HG03139 (cell line): ENCODE data around the gene PPM1M.

Experiments used
- ATAC-seq: cut with Tn5 transposase; IDR thresholded peaks from one replicate; pipeline ENCODE4 v1.9.1; 2021; ENCODE audit not compliant: unreplicated experiment

The PPM1M gene

GRCh38 chr3:52230461-52230860 is 15.1 kb upstream of the PPM1M start:
- ATAC-seq: no peak

DNA sequence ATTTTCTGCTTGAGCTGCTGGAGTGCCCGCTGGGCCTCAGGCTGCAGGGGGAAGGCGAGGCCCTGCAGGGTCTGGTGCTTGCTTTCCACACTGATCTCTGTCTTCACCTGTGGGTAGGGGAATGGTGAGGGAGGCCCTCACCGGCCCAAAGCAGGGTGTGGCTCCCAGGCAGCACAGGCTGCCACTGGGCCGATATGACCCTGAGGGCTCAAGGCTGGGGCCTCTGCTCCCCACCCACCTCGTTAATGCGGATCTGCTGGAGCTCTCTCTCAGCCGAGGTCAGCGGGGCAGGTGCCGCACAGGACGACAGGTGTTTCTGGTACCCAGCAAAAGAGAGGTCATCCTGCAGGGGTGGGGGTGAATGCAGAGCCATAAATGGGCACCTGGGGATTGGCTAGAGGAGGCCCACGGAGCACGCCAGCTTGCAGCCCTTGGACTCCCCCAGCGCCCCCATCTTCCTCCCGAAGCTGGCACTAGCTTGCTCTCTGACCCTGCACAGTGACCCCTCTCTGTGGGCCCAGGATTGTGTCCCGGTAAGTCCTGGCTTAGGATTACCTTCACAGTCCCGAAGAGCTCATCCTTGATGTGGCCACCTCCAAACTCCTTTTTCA is 14.6 kb upstream of the PPM1M start:
- no peak for ATAC-seq

GRCh38 chr3:52231502-52232278 is 13.9 kb upstream of the PPM1M start:
- no peak for ATAC-seq

DNA sequence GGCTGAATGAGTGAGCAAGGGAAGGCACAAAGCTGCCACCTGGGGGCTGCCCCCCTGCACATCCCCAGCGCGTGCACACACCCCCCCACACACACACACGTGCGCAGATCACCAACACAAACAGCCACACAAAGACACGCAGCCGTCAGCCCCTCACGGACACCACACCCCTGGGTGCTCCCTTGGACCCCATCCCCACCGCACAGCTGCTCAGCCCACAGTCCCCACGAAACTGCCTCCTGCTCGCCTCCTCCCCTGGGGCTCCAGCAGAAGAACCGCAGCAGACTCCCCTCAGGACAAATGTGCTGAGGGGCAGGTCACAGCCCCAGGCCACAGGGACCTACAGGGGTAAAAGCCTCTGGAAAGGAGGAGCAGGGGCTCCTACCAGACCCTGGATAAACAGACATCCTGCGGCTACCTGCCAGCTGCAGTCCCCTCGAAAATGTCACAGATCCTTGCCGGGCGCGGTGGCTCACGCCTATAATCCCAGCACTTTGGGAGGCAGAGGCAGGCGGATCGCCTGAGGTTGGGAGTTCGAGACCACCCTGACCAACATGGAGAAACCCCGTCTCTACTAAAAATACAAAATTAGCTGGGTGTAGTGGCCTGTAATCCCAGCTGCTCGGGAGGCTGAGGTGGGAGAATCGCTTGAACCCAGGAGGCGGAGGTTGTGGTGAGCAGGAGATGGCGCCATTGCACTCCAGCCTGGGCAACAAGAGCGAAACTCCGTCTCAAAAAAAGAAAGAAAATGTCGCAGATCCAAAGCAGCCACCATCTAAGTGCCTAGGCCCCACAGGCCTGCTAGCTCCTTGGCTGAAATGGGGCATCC is 13.1 kb upstream of the PPM1M start:
- ATAC-seq: no peak

DNA sequence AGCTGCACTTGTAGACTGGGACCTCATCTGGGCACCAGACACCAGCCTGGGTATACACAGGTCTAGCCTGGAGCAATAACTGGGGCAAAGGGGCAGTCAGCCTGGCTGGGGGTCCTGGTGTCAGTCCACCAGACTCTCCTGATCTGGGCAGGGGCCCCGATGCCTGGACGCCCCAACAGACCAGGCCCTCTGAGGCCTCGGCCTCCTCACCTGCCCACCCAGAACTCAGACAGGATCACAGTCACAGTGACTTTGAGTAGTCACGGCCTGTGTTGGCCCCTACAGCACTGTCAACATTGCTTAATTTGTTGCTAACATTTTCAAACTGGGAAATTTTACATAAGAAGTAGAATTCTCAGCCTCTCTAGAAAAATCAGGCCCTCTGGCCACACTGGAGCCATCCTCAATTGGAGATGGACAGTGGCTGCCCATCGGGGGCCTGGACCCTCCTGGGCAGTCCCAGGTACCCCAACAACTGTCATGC is 12.4 kb upstream of the PPM1M start:
- ATAC-seq: no peak

GRCh38 chr3:52233968-52234367 is 11.6 kb upstream of the PPM1M start:
- no peak for ATAC-seq

- ATAC-seq: no peak
Observed at GRCh38 chr3:52234516-52235447, 10.8 kb upstream of the PPM1M start.

DNA sequence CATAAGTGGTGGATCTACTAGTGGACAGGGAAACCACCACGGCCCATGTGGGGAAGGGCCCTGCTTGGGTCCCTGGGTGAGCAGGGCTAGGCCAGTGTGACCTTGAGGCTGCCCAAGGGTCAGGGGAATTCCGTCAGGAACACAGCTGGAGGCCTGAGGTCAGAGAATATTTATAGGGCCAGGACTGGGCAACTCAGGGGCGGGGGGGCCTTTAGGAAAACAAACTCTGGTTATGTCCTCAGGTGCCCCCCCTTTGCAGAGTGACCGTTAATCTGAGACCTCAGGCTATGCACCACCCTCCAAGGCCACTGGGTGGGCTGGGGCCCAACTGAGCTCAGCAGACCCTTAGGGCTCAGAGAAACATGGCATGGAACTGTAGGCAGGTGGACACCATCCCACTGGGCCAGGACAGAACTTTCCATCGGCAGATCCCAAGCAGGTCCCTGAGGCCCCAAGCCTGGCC is 9.1 kb upstream of the PPM1M start:
- no peak for ATAC-seq

- no peak for ATAC-seq
Observed at GRCh38 chr3:52237006-52237656, 8.4 kb upstream of the PPM1M start.

GRCh38 chr3:52237657-52238172 is 7.8 kb upstream of the PPM1M start:
- no peak for ATAC-seq

GRCh38 chr3:52238193-52238760 is 7.3 kb upstream of the PPM1M start:
- no peak for ATAC-seq

DNA sequence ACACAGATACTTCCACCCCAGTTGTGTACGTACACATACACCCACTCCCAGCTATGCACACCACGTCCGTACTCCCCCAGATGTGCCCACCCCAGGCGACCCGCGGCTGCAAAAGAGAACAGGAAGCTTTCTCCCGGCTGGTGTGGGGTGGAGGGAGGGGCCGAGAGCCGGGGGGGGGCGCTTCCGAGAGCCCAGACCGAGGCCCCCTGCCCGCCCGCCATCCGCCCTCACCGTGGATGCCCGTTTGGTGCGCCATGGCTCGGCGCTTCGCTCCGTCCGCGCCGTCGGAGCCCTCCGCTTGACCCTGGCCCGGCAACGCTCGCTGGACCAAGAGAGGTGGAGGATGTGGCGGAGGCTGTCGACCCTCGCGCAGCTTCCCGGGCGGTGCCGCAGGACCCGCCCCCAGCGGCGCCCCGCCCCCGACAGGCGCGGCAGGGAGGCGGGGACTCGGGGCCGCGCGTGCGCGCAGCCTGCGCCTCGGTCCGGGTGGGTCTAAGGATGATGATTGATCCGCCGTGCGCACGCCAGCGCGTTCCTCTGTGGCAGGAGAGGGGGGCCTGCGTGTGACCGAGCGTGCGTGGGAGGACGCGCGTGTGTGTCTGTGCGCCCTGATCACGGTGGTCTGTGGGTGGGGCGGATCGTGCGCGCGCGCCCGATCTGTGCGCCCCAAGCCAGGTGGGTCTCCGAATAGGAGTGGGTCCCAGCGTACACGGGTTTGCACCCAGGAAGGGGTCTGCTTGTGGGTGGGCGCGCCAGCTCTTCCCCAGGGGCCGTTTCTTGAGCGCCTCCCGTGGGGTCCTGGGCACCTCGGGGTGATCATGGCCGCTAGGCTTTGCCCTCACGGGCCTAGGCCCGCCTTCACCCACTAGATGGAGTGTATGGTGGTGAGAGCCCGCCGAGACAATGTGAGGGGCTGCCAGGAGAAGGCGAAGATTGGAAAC is 6.5 kb upstream of the PPM1M start, which contains the start of gene TWF2:
Gene TWF2, minus strand, starts transcription at position 398 of the 941 bp plus-strand sequence. Its CDS starts 142 bp downstream, at position 256.
- ATAC-seq: peak; percentile 63

DNA sequence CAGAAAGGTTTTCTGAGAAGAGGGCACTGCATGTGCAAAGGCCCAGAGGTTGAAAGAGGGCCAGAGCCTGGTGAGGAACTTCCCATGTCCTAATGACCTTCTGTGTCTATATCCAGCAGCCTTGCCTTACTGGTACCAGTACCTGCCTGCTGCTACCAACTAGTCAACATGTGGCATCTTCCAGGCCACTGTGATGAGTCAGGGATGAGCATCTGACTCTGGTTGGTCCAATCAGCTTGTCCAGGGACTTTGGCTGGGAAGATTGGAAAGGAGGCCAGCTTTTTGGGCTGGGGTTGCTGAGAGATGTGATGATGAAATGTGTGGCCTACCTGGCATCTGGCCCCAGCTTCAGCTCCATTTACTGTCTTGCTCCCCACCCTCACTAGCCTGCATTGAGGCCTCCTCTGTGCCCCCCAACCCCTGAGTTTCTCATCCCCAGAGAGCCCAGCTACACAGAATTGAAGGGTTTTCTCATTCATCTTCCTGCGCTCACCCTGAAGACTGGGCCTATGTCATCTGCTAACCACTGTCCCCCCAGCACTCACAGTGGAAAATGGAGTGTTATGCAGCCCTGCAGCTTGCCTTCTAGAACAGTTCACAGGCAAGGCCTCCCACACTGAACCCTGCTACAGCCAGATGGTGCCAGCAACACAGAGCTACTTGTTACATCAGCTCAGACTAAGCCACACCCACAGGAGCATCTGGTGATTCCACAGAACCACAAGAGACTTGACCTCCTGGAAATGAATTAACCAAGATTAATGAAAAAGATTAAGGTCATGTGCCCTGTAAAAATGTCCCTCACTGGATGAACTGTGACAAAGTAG is 5.3 kb upstream of the PPM1M start:
- no peak for ATAC-seq

DNA sequence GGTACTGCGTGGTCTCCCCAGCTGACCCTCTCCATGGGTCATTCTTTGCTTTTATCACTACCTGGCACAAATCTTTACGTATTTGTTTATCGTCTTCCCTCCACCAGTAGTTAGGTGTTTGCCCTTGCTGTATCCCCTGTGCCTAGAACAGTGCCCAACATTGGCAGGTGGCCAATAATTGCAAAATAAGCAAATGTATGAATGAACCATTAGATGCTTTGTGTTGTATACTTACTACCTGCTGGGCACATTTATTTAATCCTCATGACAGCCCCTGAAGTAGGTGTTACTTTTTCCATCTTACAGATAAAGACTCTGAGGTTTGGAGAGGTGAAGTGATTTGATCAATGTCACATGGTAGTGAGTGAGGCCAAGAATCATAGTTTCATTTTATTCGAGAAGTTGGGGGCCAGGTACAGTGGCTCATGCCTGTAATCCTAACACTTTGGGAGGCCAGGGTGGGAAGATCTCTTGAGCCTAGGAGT is 4.6 kb upstream of the PPM1M start:
- no peak for ATAC-seq

DNA sequence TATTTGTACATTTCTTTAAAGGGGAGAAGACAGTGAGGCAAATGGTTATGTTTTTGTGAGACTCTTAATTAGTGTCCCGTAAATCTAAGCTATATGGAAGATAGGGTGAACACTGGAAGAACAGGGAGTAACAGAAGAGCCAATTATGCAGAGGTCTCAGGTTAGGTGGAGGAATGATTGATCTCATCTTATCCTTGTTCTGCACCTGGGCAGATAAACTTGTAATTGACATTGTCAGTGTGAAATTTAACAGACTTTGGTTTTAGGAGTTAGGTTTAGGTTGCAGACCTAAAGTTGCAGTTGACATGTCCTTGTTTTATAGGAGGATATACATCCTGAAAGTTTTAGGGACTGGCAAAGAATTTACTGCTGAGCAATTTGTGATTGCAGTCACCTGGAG is 3.5 kb upstream of the PPM1M start:
- ATAC-seq: no peak

- no peak for ATAC-seq
Observed at GRCh38 chr3:52243791-52244628, 1.5 kb upstream of the PPM1M start.
